ENCODE data around the gene COX7A2L.

- TF ChIP-seq CTCF (IDR thresholded peaks at IDR 0.05; ENCODE audit: low read length) (no peak), EZH2 (optimal IDR thresholded peaks at IDR 0.05; ENCODE audit: low read depth, low read length) (no peak)
Observed at GRCh38 chr2:42367835-42368234, 6.8 kb upstream of the COX7A2L start.
